ENCODE results near the gene PRRT2. TPM values are rescaled to one million over a fixed set of nuclear protein-coding genes. Genes with fewer than 3 reads are reported as not detected.
"Not testable (repeated sequence)": the region's sequence is repeated elsewhere in the genome, so short reads cannot be mapped to it uniquely, and the experiment has no call there.

PRRT2 gene
- total RNA-seq, 4 donors from 2014 or later: 1.4 to 6.0 (median 1.9) TPM; not detected in 1

GRCh38 chr16:29790183-29790948, 21.6 kb upstream of the PRRT2 start, which contains the start of gene KIF22:
TSS of gene KIF22 (plus strand) at chr16:29790751. CDS start at chr16:29790760, 9 bp downstream.
- Histone ChIP-seq H3K36me3 (no peaks in the 10 kb centered on the region), H3K4me3 (peak within 1 kb of the TSS; percentile 67 to 92 (median 80)), H3K9me3 (no peaks in the 10 kb centered on the region), H3K27ac (peak within 1 kb of the TSS; percentile 90 to 95 (median 92)), H3K4me1 (peaks cover 11 to 27% (median 20%) of the 10 kb centered on the region in 4 donors), H3K27me3 (no peaks in the 10 kb centered on the region)
- WGBS, 2 donors (ENCODE audit: low coverage in 1 of 2): 0% methylated on average over 56 of the region's 67 CpGs; no CpG with 5 or more reads in 1 of the 2 donors
- no peak for TF ChIP-seq EP300 (IDR thresholded peaks at IDR 0.05; ENCODE audit: low read depth)
- peak; percentile 67 to 94 (median 78) for TF ChIP-seq CTCF (IDR thresholded peaks at IDR 0.05)
- peak; percentile 77 for TF ChIP-seq POLR2A (IDR thresholded peaks at IDR 0.05)
- peak; percentile 73 to 76 (median 75) for TF ChIP-seq POLR2AphosphoS5 (IDR thresholded peaks at IDR 0.05)
- peak; percentile 100 for DNase-seq
- intact Hi-C loops (cut with DNase I; ENCODE audit: low total_unique reads) (loop anchor here (1.0 kb wide), 1 partner anchor 26 kb away; the partner anchor contains the start of gene PAGR1), in situ Hi-C loops (cut with MboI; ENCODE audit: low pct_ligation_motif_present in 1 of 4, low pct_unique_long_range_greater_than_20kb in 1 of 4, low sequenced_read_pairs in 3 of 4) (no loop called here)

- WGBS, 2 donors (ENCODE audit: low coverage in 1 of 2): 0 to 1% methylated on average over 11 to 31 of the region's 31 CpGs
- DNase-seq: peak; percentile 27
- in situ Hi-C loops (cut with MboI; ENCODE audit: low pct_ligation_motif_present in 1 of 4, low pct_unique_long_range_greater_than_20kb in 1 of 4, low sequenced_read_pairs in 3 of 4): no loop called here
Measured at GRCh38 chr16:29790949-29791844, 20.8 kb upstream of the PRRT2 start.

GRCh38 chr16:29791845-29792807, 19.9 kb upstream of the PRRT2 start:
- H3K4me1 ChIP-seq: peaks cover 11 to 27% (median 19%) of the 10 kb centered on the region in 4 donors
- in situ Hi-C loops (cut with MboI; ENCODE audit: low pct_ligation_motif_present in 1 of 4, low pct_unique_long_range_greater_than_20kb in 1 of 4, low sequenced_read_pairs in 3 of 4): no loop called here
- no peak for DNase-seq
- no peaks in the 10 kb centered on the region for H3K27me3 ChIP-seq
- TF ChIP-seq CTCF (IDR thresholded peaks at IDR 0.05) (no peak), EP300 (IDR thresholded peaks at IDR 0.05; ENCODE audit: low read depth) (no peak), POLR2A (IDR thresholded peaks at IDR 0.05) (no peak), POLR2AphosphoS5 (IDR thresholded peaks at IDR 0.05) (no peak)
- no peaks in the 10 kb centered on the region for H3K9me3 ChIP-seq
- WGBS, 2 donors (ENCODE audit: low coverage in 1 of 2): 60 to 69% methylated on average over 4 to 9 of the region's 9 CpGs
- H3K27ac ChIP-seq: peak overlapping the region in 2 of 4 donors; percentile 91 to 92
- peaks cover 0 to under 1% (median 0%) of the 10 kb centered on the region in 4 donors for H3K36me3 ChIP-seq
- H3K4me3 ChIP-seq: peak overlapping the region in 2 of 4 donors; percentile 67 to 92
- intact Hi-C loops (cut with DNase I; ENCODE audit: low total_unique reads): no loop called here

More at GRCh38 chr16:29790949-29791844, 20.8 kb upstream of the PRRT2 start:
- H3K9me3 ChIP-seq: no peaks in the 10 kb centered on the region
- intact Hi-C loops (cut with DNase I; ENCODE audit: low total_unique reads): loop anchor here (1.0 kb wide), 1 partner anchor 25 kb away; the partner anchor contains the start of gene PAGR1
- TF ChIP-seq EP300 (IDR thresholded peaks at IDR 0.05; ENCODE audit: low read depth): no peak
- no peak for TF ChIP-seq POLR2AphosphoS5 (IDR thresholded peaks at IDR 0.05)
- no peak for TF ChIP-seq CTCF (IDR thresholded peaks at IDR 0.05)
- TF ChIP-seq POLR2A (IDR thresholded peaks at IDR 0.05): no peak
- H3K27me3 ChIP-seq: no peaks in the 10 kb centered on the region
- peak overlapping the region; percentile 79 to 95 (median 92) for H3K27ac ChIP-seq
- peak overlapping the region; percentile 67 to 92 (median 80) for H3K4me3 ChIP-seq
- no peaks in the 10 kb centered on the region for H3K36me3 ChIP-seq
- peaks cover 11 to 27% (median 19%) of the 10 kb centered on the region in 4 donors for H3K4me1 ChIP-seq

GRCh38 chr16:29793153-29793552, 18.8 kb upstream of the PRRT2 start:
- in situ Hi-C loops (cut with MboI; ENCODE audit: low pct_ligation_motif_present in 1 of 4, low pct_unique_long_range_greater_than_20kb in 1 of 4, low sequenced_read_pairs in 3 of 4); H3K27me3 ChIP-seq; H3K4me3 ChIP-seq; H3K9me3 ChIP-seq; intact Hi-C loops (cut with DNase I; ENCODE audit: low total_unique reads); DNase-seq; H3K36me3 ChIP-seq; H3K27ac ChIP-seq: not testable (repeated sequence)
- whole genome bisulfite sequencing, 2 donors (ENCODE audit: low coverage in 1 of 2): 94 to 96% methylated on average over 13 to 18 of the region's 18 CpGs
- peaks cover 11 to 27% (median 19%) of the 10 kb centered on the region in 4 donors for H3K4me1 ChIP-seq

Measured in transverse colon (tissue), 4 donors.